ENCODE data around the gene GAN. TPM values are rescaled to one million over a fixed set of nuclear protein-coding genes. Genes with fewer than 3 reads are reported as not detected.

Gene GAN, protein sequence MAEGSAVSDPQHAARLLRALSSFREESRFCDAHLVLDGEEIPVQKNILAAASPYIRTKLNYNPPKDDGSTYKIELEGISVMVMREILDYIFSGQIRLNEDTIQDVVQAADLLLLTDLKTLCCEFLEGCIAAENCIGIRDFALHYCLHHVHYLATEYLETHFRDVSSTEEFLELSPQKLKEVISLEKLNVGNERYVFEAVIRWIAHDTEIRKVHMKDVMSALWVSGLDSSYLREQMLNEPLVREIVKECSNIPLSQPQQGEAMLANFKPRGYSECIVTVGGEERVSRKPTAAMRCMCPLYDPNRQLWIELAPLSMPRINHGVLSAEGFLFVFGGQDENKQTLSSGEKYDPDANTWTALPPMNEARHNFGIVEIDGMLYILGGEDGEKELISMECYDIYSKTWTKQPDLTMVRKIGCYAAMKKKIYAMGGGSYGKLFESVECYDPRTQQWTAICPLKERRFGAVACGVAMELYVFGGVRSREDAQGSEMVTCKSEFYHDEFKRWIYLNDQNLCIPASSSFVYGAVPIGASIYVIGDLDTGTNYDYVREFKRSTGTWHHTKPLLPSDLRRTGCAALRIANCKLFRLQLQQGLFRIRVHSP
- total RNA-seq (5.1 and 5.6 TPM in 2 replicates), polyA plus RNA-seq (2.9 and 3.3 TPM in 2 replicates), polyA minus RNA-seq (ENCODE audit: low replicate concordance) (3.7 and 6.9 TPM in 2 replicates)
- 1.2 and 1.3 TPM in 2 replicates for polyA plus RNA-seq (2012)

DNA sequence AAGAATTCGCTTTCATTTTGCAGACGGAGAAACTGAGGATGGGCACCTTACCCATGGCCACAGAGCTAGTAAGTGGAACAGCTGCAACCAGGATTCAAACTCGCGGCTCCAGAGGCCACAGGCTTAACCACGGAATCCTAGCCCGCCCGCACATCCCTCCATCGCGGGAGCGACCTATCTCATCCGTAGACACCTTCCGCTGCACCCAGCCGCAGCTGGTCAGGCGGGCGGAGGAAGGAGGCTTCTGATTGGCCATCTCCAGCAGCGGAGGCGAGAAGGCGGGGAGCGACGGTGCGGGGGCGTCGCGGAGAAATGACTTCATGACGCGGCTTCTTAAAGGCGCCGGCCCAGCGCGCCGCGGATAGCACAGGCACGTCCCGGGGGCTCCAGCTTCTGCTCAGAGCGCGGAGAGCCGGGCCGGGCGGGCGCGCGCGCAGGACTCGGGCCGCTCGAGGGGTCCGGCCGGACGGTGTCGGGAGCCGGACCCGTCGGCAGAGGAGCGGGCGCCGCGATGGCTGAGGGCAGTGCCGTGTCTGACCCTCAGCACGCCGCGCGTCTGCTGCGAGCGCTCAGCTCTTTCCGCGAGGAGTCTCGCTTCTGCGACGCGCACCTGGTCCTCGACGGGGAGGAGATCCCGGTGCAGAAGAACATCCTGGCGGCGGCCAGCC, at the start of gene GAN:
GAN (plus strand) TSS at position 360 of the 668 bp plus-strand sequence; CDS start at position 512, 152 bp downstream.
- peak; percentile 95 to 97 for DNase-seq (ENCODE audit: low read depth in 2 of 2)
- H3K9ac ChIP-seq (ENCODE audit: insufficient read depth, low read length), result peak within 1 kb of the TSS; percentile 79
- H3K4me2 ChIP-seq (ENCODE audit: extremely low read depth, insufficient read depth, low read length), result peak within 1 kb of the TSS; percentile 61
- no peaks in the 10 kb centered on the region for H3K36me3 ChIP-seq (ENCODE audit: control insufficient read depth, insufficient read depth, low read length)
- no peaks in the 10 kb centered on the region for H4K20me1 ChIP-seq (ENCODE audit: control insufficient read depth, extremely low read depth, insufficient read depth, low read length)
- peak within 1 kb of the TSS; percentile 95 for H2AFZ ChIP-seq (ENCODE audit: low read length)
- H3K4me3 ChIP-seq (replicated peaks in 1 of 4; ENCODE audit: control extremely low read depth in 1 of 4, insufficient read depth in 1 of 4, low read depth in 3 of 4, low read length in 4 of 4), result peak within 1 kb of the TSS; percentile 62 to 92 (median 87)
- TF ChIP-seq, protein P1, sequence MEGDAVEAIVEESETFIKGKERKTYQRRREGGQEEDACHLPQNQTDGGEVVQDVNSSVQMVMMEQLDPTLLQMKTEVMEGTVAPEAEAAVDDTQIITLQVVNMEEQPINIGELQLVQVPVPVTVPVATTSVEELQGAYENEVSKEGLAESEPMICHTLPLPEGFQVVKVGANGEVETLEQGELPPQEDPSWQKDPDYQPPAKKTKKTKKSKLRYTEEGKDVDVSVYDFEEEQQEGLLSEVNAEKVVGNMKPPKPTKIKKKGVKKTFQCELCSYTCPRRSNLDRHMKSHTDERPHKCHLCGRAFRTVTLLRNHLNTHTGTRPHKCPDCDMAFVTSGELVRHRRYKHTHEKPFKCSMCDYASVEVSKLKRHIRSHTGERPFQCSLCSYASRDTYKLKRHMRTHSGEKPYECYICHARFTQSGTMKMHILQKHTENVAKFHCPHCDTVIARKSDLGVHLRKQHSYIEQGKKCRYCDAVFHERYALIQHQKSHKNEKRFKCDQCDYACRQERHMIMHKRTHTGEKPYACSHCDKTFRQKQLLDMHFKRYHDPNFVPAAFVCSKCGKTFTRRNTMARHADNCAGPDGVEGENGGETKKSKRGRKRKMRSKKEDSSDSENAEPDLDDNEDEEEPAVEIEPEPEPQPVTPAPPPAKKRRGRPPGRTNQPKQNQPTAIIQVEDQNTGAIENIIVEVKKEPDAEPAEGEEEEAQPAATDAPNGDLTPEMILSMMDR (conservative IDR thresholded peaks at IDR 0.05 in 1 of 2, IDR thresholded peaks at IDR 0.05 in 1 of 2; ENCODE audit: low read depth in 1 of 2, low read length in 2 of 2), result no peak
- TF ChIP-seq EZH2 (IDR thresholded peaks at IDR 0.05; ENCODE audit: low read length, missing control alignments), result no peak
- peaks cover 24% of the 10 kb centered on the region for H3K79me2 ChIP-seq (ENCODE audit: control insufficient read depth, insufficient read depth, low read length)
- no peaks in the 10 kb centered on the region for H3K9me3 ChIP-seq (ENCODE audit: control insufficient read depth, insufficient read depth, low read depth, low read length)
- peaks cover 6% of the 10 kb centered on the region for H3K4me1 ChIP-seq (ENCODE audit: control insufficient read depth, extremely low read depth, insufficient read depth, low read length)
- no peaks in the 10 kb centered on the region for H3K27me3 ChIP-seq (ENCODE audit: control insufficient read depth, insufficient read depth, low read length)
- peak within 1 kb of the TSS; percentile 76 for H3K27ac ChIP-seq (ENCODE audit: insufficient read depth, low read length)

DNA sequence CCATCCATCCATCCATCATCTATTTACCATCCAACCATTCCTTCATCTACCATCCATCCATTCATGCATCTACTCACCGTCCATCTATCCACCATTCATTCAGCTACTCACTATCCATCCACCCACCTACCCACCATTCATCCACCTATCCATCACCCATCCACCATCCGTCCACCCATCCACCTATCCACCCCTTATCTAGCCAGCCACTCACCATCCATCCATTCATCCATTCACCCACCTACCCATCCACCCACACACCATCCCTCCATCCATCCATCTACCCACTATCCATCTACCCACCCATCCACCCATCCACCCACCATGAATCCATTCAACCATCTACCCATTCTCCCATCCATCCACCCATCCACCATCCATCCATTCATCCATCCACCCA, 49.7 kb upstream of the GAN start:
- Histone ChIP-seq H3K79me2 (ENCODE audit: control insufficient read depth, insufficient read depth, low read length) (no peaks in the 10 kb centered on the region), H3K9ac (ENCODE audit: insufficient read depth, low read length) (no peak overlapping the region), H4K20me1 (ENCODE audit: control insufficient read depth, extremely low read depth, insufficient read depth, low read length) (no peaks in the 10 kb centered on the region), H3K4me2 (ENCODE audit: extremely low read depth, insufficient read depth, low read length) (no peak overlapping the region), H3K27ac (ENCODE audit: insufficient read depth, low read length) (no peak overlapping the region), H3K36me3 (ENCODE audit: control insufficient read depth, insufficient read depth, low read length) (no peaks in the 10 kb centered on the region), H3K4me3 (replicated peaks in 1 of 4; ENCODE audit: control extremely low read depth in 1 of 4, insufficient read depth in 1 of 4, low read depth in 3 of 4, low read length in 4 of 4) (no peak overlapping the region), H2AFZ (ENCODE audit: low read length) (no peak overlapping the region), H3K27me3 (ENCODE audit: control insufficient read depth, insufficient read depth, low read length) (no peaks in the 10 kb centered on the region), H3K4me1 (ENCODE audit: control insufficient read depth, extremely low read depth, insufficient read depth, low read length) (no peaks in the 10 kb centered on the region), H3K9me3 (ENCODE audit: control insufficient read depth, insufficient read depth, low read depth, low read length) (no peaks in the 10 kb centered on the region)
- no peak for DNase-seq (ENCODE audit: low read depth in 2 of 2)
- TF ChIP-seq EZH2 (IDR thresholded peaks at IDR 0.05; ENCODE audit: low read length, missing control alignments), result no peak
- TF ChIP-seq, protein P1 (conservative IDR thresholded peaks at IDR 0.05 in 1 of 2, IDR thresholded peaks at IDR 0.05 in 1 of 2; ENCODE audit: low read depth in 1 of 2, low read length in 2 of 2), result no peak

Data from fibroblast of lung (primary cell).